ENCODE measurements around the gene GIMAP1. TPM values are rescaled to one million over a fixed set of nuclear protein-coding genes. Genes with fewer than 3 reads are reported as not detected.

Gene GIMAP1
- total RNA-seq, 2 donors from 2014 or later, result 0.94 to 1.6 TPM

DNA sequence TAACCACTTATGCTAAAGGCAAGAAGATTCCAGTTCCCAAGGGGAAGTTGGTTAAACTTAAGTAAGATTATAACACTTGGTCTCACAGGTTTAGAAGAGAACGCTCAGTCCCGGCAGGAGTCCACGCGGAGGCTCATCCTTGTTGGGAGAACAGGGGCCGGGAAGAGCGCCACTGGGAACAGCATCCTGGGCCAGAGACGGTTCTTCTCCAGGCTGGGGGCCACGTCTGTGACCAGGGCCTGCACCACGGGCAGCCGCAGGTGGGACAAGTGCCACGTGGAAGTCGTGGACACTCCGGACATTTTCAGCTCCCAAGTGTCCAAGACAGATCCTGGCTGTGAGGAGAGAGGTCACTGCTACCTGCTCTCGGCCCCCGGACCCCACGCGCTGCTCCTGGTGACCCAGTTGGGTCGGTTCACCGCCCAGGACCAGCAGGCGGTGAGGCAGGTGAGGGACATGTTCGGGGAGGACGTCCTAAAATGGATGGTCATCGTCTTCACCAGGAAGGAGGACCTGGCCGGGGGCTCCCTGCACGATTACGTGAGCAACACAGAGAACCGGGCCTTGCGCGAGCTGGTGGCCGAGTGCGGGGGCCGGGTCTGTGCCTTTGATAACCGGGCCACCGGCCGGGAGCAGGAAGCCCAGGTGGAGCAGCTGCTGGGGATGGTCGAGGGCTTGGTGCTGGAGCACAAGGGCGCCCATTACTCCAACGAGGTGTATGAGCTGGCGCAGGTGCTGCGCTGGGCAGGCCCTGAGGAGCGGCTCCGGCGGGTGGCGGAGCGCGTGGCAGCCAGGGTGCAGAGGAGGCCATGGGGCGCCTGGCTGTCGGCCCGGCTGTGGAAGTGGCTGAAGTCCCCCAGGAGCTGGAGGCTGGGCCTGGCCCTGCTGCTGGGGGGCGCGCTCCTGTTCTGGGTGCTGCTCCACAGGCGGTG is 3.8 kb downstream of the GIMAP1 start:
- no peaks in the 10 kb centered on the region for H3K9me3 ChIP-seq
- no peaks in the 10 kb centered on the region for H3K4me1 ChIP-seq
- intact Hi-C loops (cut with DNase I), result no loop called here
- no peak overlapping the region for H3K9ac ChIP-seq (ENCODE audit: low read depth in 2 of 2, low read length in 2 of 2)
- H3K36me3 ChIP-seq, result no peaks in the 10 kb centered on the region
- TF ChIP-seq, protein P1, sequence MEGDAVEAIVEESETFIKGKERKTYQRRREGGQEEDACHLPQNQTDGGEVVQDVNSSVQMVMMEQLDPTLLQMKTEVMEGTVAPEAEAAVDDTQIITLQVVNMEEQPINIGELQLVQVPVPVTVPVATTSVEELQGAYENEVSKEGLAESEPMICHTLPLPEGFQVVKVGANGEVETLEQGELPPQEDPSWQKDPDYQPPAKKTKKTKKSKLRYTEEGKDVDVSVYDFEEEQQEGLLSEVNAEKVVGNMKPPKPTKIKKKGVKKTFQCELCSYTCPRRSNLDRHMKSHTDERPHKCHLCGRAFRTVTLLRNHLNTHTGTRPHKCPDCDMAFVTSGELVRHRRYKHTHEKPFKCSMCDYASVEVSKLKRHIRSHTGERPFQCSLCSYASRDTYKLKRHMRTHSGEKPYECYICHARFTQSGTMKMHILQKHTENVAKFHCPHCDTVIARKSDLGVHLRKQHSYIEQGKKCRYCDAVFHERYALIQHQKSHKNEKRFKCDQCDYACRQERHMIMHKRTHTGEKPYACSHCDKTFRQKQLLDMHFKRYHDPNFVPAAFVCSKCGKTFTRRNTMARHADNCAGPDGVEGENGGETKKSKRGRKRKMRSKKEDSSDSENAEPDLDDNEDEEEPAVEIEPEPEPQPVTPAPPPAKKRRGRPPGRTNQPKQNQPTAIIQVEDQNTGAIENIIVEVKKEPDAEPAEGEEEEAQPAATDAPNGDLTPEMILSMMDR (IDR thresholded peaks at IDR 0.05), result no peak
- no peak overlapping the region for H3K4me3 ChIP-seq
- H3K27ac ChIP-seq, result no peak overlapping the region
- H3K27me3 ChIP-seq, result no peaks in the 10 kb centered on the region
- DNase-seq, result no peak

DNA sequence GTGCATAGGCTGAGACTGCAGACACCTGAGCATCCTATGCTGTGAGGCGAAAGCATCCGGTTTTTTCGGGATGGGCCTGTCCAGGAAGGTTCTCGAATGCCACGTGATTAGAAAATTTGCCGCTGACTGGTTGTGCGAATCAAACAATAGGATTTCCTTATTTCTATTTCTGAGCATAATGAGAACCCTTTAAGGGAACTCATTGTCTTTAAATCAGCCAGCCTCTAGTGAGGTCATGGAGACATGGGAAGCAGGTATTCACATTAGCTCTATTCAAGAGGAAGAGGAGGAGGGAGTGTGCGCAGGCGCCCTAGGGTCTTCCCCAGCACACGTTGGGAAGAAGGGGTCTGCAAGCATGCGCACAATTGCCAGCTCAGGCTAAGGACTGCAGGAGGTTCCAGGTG is 5.6 kb downstream of the GIMAP1 start:
- H3K9me3 ChIP-seq, result no peaks in the 10 kb centered on the region
- H3K4me3 ChIP-seq, result no peak overlapping the region
- TF ChIP-seq, protein P1 (IDR thresholded peaks at IDR 0.05), result no peak
- H3K36me3 ChIP-seq, result no peaks in the 10 kb centered on the region
- no peak for DNase-seq
- no peak overlapping the region for H3K27ac ChIP-seq
- H3K27me3 ChIP-seq, result no peaks in the 10 kb centered on the region
- H3K9ac ChIP-seq (ENCODE audit: low read depth in 2 of 2, low read length in 2 of 2), result no peak overlapping the region
- no peaks in the 10 kb centered on the region for H3K4me1 ChIP-seq
- intact Hi-C loops (cut with DNase I), result no loop called here

DNA sequence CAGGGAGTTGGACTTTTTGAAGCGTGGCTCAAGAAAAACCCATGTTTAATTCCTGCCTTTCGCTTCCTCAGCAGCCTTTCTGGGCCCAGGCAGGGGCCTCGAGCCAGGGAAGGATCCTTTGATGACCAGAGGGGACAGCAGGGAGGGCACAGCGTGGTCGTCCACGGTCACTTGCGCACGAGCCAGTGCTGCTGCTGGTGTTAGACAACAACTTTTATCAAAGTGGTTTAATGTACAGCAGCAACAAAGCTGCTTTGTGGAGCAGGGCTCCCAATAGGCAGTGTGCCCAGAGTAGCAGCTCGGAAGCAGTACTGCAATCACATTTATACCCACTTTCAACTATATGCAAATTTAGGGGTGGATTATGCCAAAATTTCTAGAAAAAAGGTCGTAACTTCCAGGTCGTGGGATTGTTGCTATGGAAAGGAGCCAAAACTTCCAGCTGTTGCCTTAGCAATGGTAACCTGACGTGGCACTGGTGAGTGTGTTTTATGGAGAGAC is 6.1 kb downstream of the GIMAP1 start:
- H3K4me3 ChIP-seq, result no peak overlapping the region
- no peak overlapping the region for H3K9ac ChIP-seq (ENCODE audit: low read depth in 2 of 2, low read length in 2 of 2)
- intact Hi-C loops (cut with DNase I), result no loop called here
- no peaks in the 10 kb centered on the region for H3K36me3 ChIP-seq
- no peaks in the 10 kb centered on the region for H3K27me3 ChIP-seq
- TF ChIP-seq, protein P1 (IDR thresholded peaks at IDR 0.05), result no peak
- no peak overlapping the region for H3K27ac ChIP-seq
- no peaks in the 10 kb centered on the region for H3K9me3 ChIP-seq
- DNase-seq, result no peak
- H3K4me1 ChIP-seq, result no peaks in the 10 kb centered on the region

DNA sequence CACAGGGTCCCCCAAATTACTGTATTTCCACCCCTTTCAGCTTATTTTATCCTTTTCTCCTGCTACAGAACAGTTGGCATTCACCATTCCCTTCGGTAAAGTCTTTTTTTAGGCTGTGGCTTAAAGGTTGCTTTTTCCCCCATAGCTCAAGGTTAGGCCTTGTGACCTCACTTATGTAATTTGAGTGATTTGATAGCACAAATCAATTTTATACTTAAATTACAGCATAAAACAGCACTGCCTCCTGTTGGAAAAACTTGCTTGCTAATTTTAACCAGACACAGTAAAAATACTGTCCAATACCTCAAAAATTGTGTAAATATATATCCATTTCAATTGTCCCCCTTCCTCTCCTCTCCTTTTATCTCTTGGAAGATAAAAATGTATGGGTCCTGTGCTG is 7.1 kb downstream of the GIMAP1 start:
- Histone ChIP-seq H3K9ac (ENCODE audit: low read depth in 2 of 2, low read length in 2 of 2) (no peak overlapping the region), H3K4me3 (no peak overlapping the region), H3K36me3 (no peaks in the 10 kb centered on the region), H3K27me3 (no peaks in the 10 kb centered on the region), H3K27ac (no peak overlapping the region), H3K9me3 (no peaks in the 10 kb centered on the region), H3K4me1 (no peaks in the 10 kb centered on the region)
- DNase-seq, result no peak
- TF ChIP-seq, protein P1 (IDR thresholded peaks at IDR 0.05), result no peak
- intact Hi-C loops (cut with DNase I), result no loop called here

DNA sequence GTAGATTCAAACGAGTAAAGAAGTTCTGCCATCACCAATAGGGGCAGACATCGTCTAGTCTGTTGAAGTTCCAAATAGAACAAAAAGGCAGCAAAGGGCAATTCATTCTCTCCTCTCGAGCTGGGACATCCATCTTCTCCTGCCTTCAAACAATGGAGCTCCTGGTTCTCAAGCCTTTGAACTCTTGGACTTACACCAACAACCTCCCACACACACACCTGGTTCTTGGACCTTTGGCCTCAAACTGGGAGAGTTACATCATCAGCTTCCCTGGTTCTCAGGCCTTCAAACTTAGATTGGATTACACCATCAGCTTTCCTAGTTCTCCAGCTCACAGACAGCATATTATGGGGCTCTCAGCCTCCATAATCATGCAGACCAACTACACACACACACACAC is 11.0 kb downstream of the GIMAP1 start:
- Histone ChIP-seq H3K27ac (no peak overlapping the region), H3K27me3 (no peaks in the 10 kb centered on the region), H3K4me1 (no peaks in the 10 kb centered on the region), H3K4me3 (no peak overlapping the region), H3K9me3 (no peaks in the 10 kb centered on the region), H3K9ac (ENCODE audit: low read depth in 2 of 2, low read length in 2 of 2) (no peak overlapping the region), H3K36me3 (no peaks in the 10 kb centered on the region)
- TF ChIP-seq, protein P1 (IDR thresholded peaks at IDR 0.05), result no peak
- peak; percentile 75 for DNase-seq
- intact Hi-C loops (cut with DNase I), result no loop called here

Data from colonic mucosa (tissue), 4 donors.